AG08396 (cell line): Measurements from ENCODE around the gene VIM.

Source experiments
- DNase-seq: peaks from one replicate; pipeline ENCODE4 v3.0.0; 2012; ENCODE audit warnings: low spot score, mixed read lengths

VIM gene

GRCh38 chr10:17228091-17229015 lies at the start of gene VIM:
Gene VIM, plus strand, starts transcription at chr10:17228241. Its CDS starts 1,182 bp downstream, at chr10:17229423.
- DNase-seq, result peak; percentile 88

- no peak for DNase-seq
Measured at GRCh38 chr10:17179002-17179401, 49.0 kb upstream of the VIM start.

- DNase-seq, result no peak
Measured at GRCh38 chr10:17181110-17181509, 46.9 kb upstream of the VIM start.

GRCh38 chr10:17181751-17182150 lies 46.3 kb upstream of the VIM start:
- DNase-seq, result no peak

- no peak for DNase-seq
Measured at GRCh38 chr10:17183110-17183509, 44.9 kb upstream of the VIM start.

- DNase-seq, result no peak
Measured at GRCh38 chr10:17185873-17186272, 42.2 kb upstream of the VIM start.

GRCh38 chr10:17188644-17189172 lies 39.3 kb upstream of the VIM start:
- no peak for DNase-seq

- DNase-seq, result no peak
Measured at GRCh38 chr10:17190602-17191001, 37.4 kb upstream of the VIM start.

- DNase-seq, result no peak
Measured at GRCh38 chr10:17195083-17195482, 33.0 kb upstream of the VIM start.

GRCh38 chr10:17196045-17196444 lies 32.0 kb upstream of the VIM start:
- no peak for DNase-seq

GRCh38 chr10:17196573-17196972 lies 31.5 kb upstream of the VIM start:
- DNase-seq, result no peak

- DNase-seq, result no peak
Measured at GRCh38 chr10:17199351-17199804, 28.7 kb upstream of the VIM start.

GRCh38 chr10:17200001-17200911 lies 27.8 kb upstream of the VIM start:
- DNase-seq, result no peak

GRCh38 chr10:17200912-17201793 lies 26.9 kb upstream of the VIM start, which contains the start of gene TRDMT1:
Gene TRDMT1, minus strand, starts transcription at chr10:17201672. Its CDS starts 38 bp downstream, at chr10:17201634.
- peak; percentile 89 for DNase-seq

- DNase-seq, result no peak
Measured at GRCh38 chr10:17201794-17202116, 26.3 kb upstream of the VIM start.

- DNase-seq, result no peak
Measured at GRCh38 chr10:17202506-17202905, 25.5 kb upstream of the VIM start.

- no peak for DNase-seq
Measured at GRCh38 chr10:17202999-17203398, 25.0 kb upstream of the VIM start.

- DNase-seq, result no peak
Measured at GRCh38 chr10:17203416-17203815, 24.6 kb upstream of the VIM start.

- DNase-seq, result peak; percentile 38
Measured at GRCh38 chr10:17206210-17206709, 21.8 kb upstream of the VIM start.

- DNase-seq, result no peak
Measured at GRCh38 chr10:17208476-17208875, 19.6 kb upstream of the VIM start.

- no peak for DNase-seq
Measured at GRCh38 chr10:17209302-17209701, 18.7 kb upstream of the VIM start.
